ENCODE measurements around the gene LTF.
"Not testable (repeated sequence)": the region's sequence is repeated elsewhere in the genome, so short reads cannot be mapped to it uniquely, and the experiment has no call there.

LTF gene

GRCh38 chr3:46388847-46389246 lies 75.9 kb downstream of the LTF start:
- DNase-seq: not testable (repeated sequence)

- DNase-seq: no peak
Measured at GRCh38 chr3:46386205-46386604, 78.5 kb downstream of the LTF start.

Data from CD4-positive, alpha-beta T cell treated with Interleukin-4 for 4 hours (primary cell).